RPMI8226 (cell line): ENCODE results near the gene DACT3.

Experiments
- DNase-seq: peaks from one replicate; pipeline ENCODE4 v3.0.0-alpha.2; 2015

Gene DACT3

DNA sequence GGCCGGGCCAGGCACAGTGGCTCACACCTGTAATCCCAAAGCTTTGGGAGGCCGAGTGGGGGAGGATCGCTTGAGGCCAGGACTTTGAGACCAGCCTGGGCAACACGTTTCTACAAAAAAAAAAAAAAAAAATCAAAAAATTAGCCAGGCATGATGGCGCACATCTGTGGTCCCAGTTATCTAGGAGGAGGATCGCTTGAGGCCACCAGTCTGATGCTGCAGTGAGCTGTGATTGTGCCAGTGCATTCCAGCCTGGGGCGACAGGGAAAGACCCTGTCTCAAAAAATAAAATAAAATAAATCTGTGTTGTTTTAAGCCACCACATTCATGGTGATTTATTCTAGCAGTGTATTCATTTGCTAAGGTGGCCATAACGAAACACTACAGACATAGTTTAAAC, 4.1 kb upstream of the DACT3 start:
- no peak for DNase-seq

DNA sequence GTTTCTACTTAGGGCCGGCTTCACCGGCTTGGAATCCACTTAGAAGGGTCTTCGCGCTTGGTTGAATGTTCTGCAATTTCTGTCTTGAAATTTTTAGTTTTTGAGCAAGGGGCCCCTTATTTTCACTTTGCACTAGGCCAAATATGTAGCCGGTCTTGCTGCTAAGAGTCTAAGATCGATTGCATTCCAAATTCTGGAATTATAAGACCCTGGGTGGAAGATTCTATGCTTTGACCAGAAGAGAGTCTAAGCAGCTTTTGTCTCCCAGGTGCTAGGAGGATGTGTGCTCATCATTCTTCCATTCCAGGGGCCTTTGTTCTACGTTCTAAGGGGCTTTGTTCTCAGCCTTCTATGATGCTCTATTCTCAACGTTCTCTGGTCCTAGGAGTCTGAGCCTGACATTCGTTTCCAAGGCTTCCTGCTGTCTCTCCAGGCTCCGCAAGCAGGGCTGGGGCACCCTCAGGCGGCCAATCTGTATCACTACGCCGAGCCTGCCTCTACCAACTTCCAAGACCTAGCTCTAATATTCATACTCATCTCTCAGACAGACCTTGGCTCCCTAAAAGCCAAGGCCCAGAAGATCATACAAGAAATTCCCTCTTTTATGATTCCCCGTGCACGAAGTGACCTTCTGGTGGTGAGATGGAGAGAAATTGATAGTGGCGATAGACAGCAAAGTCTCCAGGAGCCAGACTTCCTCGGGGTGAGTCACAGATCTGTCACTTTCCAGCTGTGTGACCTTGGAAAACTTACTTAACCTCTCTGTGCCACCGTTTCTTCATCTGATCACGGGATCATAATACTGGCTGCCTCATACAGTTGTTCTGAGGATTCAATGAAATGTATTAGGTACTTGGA, 982 bp upstream of the DACT3 start:
- DNase-seq: peak; percentile 75

DNA sequence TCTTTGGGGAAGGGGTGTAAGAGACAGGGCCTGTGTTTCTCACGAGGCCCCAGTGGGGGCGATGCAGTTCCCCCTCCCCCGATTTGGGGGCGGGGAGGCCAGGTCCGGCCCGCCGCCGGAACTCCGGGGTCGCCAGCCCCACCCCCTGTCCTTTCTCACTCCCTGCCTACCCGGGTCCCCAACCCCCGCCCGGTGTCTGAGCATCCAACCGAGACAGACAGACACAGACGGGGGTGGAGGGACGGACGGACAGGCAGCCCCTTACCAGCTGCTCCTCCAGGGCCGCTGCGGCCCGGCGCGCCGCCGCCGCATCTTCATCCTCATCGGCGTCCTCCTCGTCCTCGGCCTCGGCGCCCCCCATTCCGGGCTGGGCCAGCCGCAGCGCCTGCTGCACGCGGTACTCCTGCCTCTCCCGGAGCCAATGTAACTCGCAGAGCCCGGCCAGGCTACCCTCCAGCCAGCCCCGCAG, 397 bp downstream of the DACT3 start:
- no peak for DNase-seq

DNA sequence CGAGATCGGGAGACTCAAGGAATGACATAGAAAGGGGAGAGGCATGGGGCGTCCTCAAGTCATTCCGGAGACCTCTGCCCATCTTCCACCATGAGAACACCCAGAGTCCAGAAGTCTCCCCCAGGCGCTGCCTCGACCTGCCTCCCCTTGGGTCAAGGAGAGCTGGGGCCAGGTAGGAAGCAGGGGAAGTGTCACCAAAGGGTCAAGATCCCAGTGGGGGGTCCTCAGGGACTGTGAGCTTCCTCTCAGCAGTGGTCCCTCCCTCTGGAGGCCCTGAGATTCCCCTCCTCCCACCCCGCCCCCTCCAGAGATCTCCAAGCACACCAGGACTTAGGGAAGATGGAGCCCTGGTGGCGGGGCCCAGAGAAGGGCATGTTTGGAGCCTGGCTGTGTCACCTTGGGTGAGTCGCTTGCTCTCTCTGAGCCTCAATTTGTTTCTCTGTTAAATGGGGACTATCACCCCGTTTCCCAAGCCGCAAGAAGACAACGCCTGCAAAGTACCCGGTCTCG, 919 bp downstream of the DACT3 start:
- DNase-seq: no peak

DNA sequence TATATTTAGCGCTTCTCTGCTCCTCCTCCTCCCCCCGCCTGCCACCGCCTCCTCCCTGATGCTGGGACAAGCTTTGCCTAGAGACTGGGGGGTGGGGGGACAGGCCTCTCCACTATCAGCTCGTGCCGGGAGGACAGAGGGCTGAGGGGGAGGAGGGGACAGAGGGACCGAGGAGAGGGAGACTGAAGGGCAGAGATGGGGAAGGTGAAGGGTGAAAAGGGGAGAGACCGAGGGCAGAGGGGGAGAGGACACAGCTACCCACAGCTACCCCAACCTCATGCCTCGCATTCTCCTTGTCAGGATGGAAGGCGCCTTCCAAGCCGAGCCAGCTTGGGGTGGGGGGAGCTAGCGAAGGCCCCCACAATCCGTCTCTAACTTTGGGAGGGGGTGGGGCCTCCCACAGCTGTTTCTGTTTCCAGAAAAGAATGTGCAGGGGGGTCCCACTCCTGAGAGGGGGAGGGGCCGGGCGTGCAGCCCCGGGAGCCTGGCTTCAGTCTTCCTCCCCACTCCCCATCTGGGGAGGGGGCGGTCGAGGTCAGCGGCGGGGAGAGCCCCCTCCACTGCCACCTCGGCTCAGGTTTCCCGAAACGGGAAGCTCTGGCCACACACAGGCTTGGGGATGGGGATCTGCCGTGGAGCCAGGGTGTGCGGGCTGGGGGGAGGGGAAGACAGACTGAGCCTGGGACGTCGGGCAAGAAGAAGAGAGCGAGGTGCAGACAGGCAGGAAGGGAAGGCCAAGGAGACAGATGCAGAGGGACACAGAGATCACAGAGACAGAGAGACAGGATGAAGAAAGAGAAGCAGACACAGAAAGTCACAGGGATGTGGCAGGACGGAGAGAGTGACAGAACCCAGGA, 1.6 kb downstream of the DACT3 start:
- no peak for DNase-seq

DNA sequence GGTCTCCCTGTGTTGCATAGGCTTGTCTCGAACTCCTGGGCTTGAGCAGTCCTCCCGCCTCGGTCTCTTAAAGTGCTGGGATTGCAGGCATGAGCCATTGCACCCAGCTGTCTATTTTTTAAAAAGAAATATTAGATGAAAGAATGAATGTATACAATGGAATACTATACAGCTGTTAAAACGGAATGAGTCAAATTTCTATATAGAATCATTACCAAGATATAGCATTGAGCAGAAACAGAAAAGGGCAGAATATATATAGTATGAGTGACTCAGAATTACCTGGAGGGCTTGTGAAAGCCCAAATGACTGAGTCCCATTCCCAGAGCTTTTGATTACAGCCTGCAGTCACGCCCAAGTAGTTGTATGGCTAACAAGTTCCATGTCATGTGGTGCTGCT, 4.4 kb downstream of the DACT3 start:
- DNase-seq: no peak

DNA sequence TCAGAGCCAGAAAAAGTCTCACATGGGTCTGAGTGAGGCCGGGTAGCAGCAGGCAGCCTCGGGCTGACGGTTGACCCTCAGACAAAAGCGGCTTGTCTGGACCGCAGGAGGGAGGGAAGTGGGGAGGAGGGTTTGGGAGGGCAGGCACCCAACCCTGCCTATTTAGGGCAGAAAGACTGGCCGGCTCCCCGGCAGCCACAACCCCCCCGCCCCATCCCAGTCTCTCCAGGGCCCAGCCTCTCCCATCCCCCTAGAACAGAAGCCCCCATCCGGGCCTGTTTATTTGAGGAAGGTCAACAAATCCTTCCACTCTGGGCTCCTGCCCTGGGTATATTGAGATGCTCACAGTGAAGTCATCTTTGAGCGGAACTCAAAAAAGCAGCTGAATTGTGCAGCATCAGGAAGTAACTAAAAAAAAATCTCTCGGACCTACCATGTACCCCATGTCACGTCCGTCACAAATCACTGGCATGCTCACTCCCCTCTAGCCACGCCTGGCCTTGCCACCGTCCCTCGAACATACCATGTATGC, 6.3 kb downstream of the DACT3 start:
- no peak for DNase-seq

DNA sequence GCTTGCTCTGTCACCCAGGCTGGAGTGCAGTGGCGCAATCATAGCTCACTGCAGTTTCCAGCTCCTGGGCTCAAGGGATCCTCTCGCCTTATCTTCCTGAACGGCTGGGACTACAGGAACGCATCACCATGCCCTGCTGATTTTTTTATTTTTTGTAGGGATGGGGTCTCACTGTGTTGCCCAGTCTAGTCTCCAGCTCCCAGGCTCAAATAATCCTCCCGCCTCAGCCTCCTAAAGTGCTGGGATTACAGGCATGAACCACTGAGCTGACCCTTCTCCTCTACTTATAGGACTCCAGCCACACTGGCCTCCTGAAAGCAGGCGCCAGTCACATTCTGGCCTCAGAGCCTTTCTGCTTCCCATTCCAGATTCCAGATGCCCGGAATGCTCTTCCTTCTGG, 10.5 kb downstream of the DACT3 start:
- no peak for DNase-seq

DNA sequence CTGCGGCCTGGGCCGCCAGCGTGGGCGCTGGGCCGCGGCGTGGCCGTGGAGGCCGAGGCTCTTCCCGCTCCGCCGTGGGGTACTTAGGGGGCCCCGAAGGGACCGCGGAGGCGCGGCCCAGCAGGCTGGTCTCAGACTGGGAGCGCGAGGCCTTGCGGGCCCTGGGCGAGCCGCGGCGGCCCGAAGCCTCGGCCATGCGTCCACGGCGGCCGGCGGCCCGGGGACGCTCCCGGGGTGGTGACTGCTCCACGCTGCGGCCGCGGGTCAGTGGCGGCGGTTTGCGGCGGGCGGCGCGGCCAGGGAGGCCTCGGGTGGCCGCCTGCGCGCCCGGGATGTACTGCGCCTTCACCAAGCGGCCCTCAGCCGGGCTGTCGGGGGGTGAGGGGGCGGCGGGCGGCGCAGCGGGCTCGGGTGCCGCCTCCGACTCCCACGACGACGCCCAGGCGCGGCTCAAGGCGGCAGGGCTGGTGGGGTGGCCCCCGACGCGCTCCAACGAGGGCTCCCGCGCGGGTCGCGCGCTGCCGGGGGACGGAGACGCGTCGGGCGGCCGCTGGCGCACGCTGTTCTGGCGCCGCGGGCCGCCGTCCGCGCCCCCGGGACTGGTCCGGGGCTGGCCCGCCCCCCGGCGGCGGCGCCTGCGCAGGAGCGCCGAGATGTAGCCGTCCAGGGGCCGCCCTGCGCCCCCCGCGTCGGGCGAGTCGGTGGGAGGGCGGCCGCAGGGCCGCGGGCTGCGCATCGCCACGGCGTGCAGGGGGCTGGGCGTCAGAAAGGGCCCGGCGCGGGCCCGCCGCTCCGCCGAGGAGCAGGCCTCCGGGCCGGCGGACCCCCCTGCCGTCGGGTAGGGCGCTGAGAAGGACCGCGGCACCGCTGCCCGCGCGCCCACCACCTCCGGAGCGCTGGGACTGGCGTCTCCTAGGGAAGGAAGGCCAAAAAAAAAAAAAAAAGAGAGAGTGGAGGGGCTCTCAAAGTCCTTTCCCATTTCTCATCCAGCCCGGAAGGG, 11.7 kb downstream of the DACT3 start:
- DNase-seq: no peak

DNA sequence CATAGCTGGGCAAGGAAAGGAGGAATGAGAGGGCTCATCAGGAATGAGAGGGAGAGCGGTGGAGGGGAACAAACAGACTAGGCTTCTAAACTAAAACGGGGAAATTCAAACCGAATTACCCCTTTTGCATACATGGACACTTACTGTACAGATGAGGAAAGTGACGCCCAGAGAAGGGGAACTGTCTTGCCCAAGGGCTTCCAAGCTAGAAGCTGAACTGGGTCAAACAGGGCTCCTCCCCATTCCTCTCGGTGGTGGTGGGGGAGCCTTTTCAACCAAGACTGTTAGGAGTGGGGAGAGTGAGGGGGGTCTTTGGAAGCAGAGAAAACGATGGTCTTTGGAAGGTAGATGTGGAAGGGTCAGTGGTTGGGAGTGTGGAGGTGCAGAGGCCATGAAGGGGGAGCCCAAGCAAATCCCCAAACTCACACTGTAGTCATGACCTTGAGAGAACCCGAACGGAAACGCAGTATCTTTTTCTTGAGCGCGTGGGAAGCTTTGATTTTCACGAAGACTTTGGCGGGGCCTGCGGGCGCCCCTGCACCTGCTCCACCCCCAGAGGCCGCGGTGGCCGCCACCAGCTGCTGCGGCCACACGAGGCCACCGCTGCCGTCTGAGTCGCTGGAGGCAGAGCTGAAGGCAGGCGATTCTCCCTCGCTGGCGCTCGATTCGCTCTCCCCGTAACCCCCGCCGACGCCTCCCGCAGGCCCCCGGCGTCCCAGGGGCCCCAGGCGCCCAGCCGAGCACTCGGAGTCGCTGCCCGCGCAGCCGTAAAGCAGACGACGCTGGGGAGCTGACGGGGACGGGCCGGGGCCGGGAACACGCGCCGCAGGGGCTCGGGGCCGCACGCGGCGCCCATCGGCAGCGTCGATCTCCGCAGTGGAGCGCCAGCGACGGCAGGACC, 12.7 kb downstream of the DACT3 start:
- no peak for DNase-seq

DNA sequence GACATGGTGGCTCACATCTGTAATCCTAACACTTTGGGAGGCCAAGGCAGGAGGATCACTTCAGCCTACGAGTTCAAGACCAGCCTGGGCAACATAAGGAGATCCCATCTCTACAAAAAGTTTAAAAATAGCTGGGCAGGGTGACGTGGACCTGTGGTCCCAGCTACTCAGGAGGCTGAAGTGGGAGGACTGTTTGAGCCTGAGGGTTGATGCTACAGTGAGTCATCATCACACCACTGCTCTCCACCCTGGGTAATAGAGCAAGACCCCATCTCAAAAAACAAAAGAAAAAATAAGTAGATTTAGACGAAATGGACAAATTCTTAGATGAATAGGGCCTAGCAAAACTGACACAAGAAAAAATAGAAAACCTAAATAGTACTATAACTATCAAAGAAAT, 14.6 kb downstream of the DACT3 start:
- DNase-seq: no peak

DNA sequence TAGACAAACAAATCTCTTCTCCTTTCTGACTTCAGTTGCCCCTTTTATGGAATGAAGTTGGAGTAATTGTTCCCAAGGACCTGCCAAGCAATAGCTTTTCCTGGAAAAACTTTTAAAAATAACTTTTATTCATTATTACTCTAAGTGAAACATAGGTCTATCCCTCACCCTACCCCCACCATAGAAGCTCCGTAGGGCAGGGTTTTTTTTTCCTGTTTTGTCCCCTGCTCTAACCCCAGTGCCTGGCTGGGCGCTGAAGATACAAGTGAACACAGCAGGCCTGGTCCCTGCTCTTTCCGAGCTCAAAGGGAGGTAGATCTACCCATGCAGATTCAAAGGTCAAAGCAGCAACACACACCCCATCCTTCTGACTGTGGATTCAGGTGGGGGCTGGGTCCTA, 16.3 kb downstream of the DACT3 start:
- no peak for DNase-seq

DNA sequence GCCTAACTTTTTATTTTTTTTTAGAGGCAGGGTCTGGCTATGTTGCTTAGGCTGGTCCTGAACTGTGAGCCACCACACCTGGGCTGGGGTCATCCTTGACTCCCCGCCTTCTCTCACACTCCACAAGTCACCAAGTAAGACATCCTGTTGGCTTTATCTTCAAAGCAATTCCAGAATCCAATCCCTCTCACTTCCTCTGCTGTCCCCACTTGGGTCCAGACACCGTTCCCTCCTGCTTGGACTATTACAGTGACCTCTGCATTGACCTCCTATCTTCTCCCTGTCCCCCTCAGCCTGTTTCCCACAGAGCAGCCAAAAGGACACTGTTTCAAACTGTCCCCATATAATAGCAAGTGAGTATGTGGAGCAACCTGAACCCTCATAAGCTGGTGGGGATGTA, 20.3 kb downstream of the DACT3 start:
- DNase-seq: no peak

DNA sequence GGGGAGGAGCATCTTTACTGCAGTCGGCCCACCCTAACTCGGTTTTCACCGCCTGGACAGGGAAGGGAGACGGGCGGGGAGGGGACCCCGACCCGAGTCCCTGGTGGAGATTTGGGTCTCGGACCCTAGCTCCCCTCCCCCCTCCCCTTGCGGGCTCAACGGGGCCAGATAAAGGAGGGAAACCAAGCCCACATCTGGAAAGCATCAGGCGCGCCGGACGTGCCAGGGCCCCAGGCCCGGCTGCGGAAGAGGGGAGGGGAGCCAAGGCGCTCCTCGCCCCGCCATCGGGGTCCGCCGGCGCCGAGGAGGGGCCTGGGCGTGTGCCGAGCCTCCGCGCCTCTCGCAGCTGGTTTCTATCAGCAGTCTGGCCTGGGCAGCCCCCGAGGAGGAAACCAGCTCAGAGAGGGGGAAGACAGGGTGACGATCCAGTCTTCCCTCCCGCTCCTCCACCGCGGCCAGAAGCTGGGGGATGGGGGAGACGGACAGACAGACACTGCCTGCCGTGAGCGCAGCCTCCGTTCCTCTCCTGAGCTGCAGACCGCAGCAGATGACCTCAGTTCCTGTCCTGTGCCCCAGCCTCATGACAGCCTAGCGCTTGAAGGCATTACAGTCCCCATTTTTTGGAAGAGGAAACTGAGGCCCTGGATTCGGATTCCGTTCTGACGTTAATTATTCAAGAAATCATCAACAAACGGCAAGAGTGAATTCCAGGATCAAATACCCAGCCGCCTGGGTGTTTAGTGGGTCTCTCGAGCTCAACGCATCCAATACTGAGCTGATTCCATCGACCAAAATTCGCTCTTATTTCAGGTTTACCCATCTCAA, 21.4 kb downstream of the DACT3 start:
- peak; percentile 32 for DNase-seq

DNA sequence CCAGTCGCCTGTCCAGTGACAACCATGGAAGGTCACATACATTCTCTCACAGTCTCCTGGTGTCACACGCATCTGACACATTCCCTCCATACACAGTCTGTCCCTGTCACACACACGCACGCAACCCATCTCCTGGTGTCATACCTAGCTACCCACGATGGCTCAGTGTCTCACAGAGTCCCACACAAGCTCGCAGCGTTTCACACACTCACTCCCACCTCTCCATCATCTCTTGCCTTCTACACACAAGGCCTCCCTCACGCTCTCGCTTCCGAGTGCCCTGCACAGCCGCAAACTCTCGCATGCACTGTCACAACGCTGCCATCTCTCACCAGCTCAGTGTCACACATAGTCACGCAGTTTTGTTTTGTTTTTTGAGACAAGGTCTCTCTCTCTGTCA, 23.8 kb downstream of the DACT3 start:
- DNase-seq: no peak

DNA sequence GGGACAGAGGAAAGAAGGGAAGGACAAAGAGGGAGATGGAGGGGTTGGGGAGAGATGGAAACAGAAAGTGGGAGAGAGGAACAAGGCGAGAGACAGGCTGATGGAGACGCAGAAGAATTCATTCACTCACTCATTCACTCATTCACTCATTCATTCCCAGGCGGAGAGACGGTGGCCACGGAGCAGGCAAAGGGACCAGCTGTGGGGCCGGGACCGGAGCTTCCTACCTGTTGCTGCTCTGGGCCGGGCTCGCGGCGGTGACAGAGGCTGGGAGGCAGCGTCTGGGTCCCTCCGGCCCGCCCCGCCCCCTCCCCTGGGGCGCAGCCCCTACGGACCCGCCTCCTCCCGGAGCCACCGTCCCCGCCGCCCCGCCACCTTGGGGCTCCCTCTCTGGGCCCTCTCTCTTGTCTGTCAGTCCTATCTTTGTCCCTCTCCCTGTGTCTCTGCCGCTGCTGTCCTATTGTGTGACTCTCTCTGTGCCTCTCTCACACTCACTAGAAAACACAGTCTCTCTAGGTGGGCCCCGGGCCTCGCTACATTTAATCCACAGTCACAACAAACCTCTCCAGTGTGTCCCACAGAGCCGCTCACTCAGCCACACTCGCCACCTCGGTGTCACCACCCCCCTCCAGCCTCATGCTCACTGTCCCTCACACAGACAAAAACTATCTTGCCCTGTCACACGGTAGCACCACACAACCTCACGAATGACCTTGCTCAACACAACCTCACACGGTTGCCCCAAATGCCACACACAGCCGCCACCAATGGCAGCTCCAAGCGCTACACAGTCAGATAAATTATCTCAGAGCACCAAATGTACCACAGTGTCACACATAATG, 24.8 kb downstream of the DACT3 start, which contains the start of gene GNG8:
Gene GNG8 (minus strand): TSS at position 283 of the 842 bp plus-strand sequence. CDS start 1,520 bp downstream, outside the sequence.
- DNase-seq: no peak

DNA sequence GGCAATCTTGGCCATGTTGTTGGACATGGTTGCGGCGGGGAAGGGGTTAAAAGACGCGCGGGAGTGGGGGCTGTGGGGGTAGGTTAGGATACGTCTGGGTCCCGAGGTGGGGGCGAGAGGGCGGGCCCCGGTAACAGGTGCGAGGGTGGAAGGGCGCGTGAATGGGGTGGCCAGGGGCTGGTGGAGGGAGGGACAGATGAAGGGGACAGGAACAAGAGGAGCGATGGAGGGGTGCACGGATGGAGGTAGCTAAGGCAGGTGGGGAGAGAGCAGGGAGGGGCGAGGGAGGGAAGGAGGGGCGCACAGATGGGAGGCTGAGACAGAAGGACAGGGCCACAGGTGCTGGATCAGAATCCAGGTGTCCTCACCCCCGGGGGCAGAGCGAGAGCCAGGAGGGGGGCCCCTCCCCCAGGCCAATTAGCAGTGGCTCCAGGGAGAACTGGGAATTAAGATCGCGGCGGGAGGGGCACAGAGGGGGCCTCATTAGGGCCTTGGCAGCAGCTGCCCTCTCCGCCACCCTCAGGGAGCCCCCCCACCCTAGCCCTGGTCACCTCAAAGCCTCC, 26.2 kb downstream of the DACT3 start:
- no peak for DNase-seq

DNA sequence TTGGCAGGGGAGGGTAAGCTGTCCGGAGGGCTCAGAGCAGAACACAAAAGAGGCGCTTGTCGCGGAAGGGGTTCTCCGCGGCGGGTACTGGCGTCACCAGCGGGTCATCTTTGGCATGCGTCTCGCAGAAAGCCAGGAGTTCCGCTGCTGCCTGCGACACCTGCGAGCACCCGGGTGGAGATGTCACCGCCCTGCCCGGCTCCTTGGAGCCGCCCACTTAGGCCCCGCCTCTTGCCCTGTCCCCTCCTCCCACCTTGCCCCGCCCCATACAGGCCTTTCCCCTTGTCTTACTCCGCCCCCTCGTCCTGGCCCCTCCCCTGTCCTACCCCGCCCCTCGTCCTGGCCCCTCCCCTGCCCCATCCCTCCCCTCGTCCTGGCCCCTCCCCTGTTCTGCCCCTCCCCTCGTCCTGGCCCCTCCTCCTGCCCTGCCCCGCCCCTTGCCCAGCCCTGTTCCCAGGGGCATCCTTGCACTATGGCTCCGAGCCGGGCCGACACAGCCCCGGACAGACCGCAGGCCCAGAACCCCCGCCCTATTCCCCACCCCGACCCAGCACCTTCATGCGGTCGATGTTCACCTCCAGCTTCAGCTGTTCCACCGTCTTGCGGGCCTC, 26.8 kb downstream of the DACT3 start:
- peak; percentile 89 for DNase-seq
